GM21423 (cell line): ENCODE data around the gene PMS2.
"Not testable (repeated sequence)": the region's sequence is repeated elsewhere in the genome, so short reads cannot be mapped to it uniquely, and the experiment has no call there.

Experiments used
- ATAC-seq: cut with Tn5 transposase; IDR thresholded peaks from one replicate; pipeline ENCODE4 v1.9.1; 2021; ENCODE audit warnings: mild to moderate bottlenecking, moderate library complexity; ENCODE audit not compliant: unreplicated experiment

Gene PMS2

GRCh38 chr7:6008668-6009611, at the start of gene PMS2, which contains the start of gene AIMP2:
Gene PMS2 (minus strand): TSS chr7:6009049. CDS start chr7:6009019, 30 bp downstream.
Gene AIMP2 (plus strand): TSS chr7:6009272. CDS start chr7:6009364, 92 bp downstream.
- peak; percentile 93 for ATAC-seq

GRCh38 chr7:6057316-6058129, 48.7 kb upstream of the PMS2 start:
- no peak for ATAC-seq

GRCh38 chr7:6056616-6057015, 47.8 kb upstream of the PMS2 start:
- ATAC-seq: no peak

GRCh38 chr7:6051185-6051584, 42.3 kb upstream of the PMS2 start:
- not testable (repeated sequence) for ATAC-seq

- no peak for ATAC-seq
Observed at GRCh38 chr7:6049780-6050179, 40.9 kb upstream of the PMS2 start.

GRCh38 chr7:6035686-6036085, 26.8 kb upstream of the PMS2 start:
- no peak for ATAC-seq

GRCh38 chr7:6035165-6035564, 26.3 kb upstream of the PMS2 start:
- ATAC-seq: no peak

- no peak for ATAC-seq
Observed at GRCh38 chr7:6032641-6033040, 23.8 kb upstream of the PMS2 start.

- ATAC-seq: no peak
Observed at GRCh38 chr7:6032167-6032566, 23.3 kb upstream of the PMS2 start.

GRCh38 chr7:6031567-6031966, 22.7 kb upstream of the PMS2 start:
- ATAC-seq: no peak

- ATAC-seq: no peak
Observed at GRCh38 chr7:6030988-6031387, 22.1 kb upstream of the PMS2 start, which contains the start of gene ANKRD61. Gene ANKRD61 (plus strand): TSS chr7:6031376. CDS start chr7:6031376, 0 bp downstream.

- ATAC-seq: no peak
Observed at GRCh38 chr7:6028563-6028962, 19.7 kb upstream of the PMS2 start.

- no peak for ATAC-seq
Observed at GRCh38 chr7:6027806-6028365, 19.0 kb upstream of the PMS2 start.

- no peak for ATAC-seq
Observed at GRCh38 chr7:6026820-6027311, 18.0 kb upstream of the PMS2 start.

- ATAC-seq: peak; percentile 87
Observed at GRCh38 chr7:6026011-6026819, 17.4 kb upstream of the PMS2 start.

- no peak for ATAC-seq
Observed at GRCh38 chr7:6023974-6024435, 15.2 kb upstream of the PMS2 start.

GRCh38 chr7:6022707-6023106, 13.9 kb upstream of the PMS2 start:
- no peak for ATAC-seq

- ATAC-seq: no peak
Observed at GRCh38 chr7:6020371-6021286, 11.8 kb upstream of the PMS2 start.

GRCh38 chr7:6016653-6016966, 7.8 kb upstream of the PMS2 start:
- ATAC-seq: no peak
